Endothelial cell of umbilical vein (primary cell): Measurements from ENCODE around the gene INTS7. TPM values are rescaled to one million over a fixed set of nuclear protein-coding genes. Genes with fewer than 3 reads are reported as not detected.
"Not testable (repeated sequence)": the region's sequence is repeated elsewhere in the genome, so short reads cannot be mapped to it uniquely, and the experiment has no call there.

Experiments used
- BruUV-seq: library from RNA; stranded (reverse); fragments of 400-500 nt; replicated peaks from 2 replicates; lab custom pipeline; 2021; lab: Mats Ljungman, UMichigan
- CTCF ChIA-PET: fragments of 300-600, 350-600 bp; sonication (Branson Sonifier 250); formaldehyde crosslinking; loops from one replicate; lab custom pipeline; 2021; ENCODE audit warnings: antibody characterized with exemption, inconsistent platforms; lab: Charles Lee
- POLR2A ChIA-PET: fragments of 300-600, 350-600 bp; sonication (Branson Sonifier 250); formaldehyde crosslinking; loops from one replicate; lab custom pipeline; 2021; ENCODE audit warnings: antibody characterized with exemption, inconsistent platforms; lab: Charles Lee
- DNase-seq: peaks from one replicate; pipeline ENCODE4 v3.0.0-alpha.2; 2011; ENCODE audit warnings: low read depth, low spot score
- FAIRE-seq: peaks from 2 replicates; lab custom pipeline; 2011; peaks lifted over from hg19 to GRCh38; lab: Jason Lieb, UNC
- H2AFZ ChIP-seq: 2 replicates; pipeline ENCODE4 v1.6.0; 2012; ENCODE audit warnings: low read depth, low read length, control low read depth, inconsistent platforms
- H3K27ac ChIP-seq: 2 replicates; pipeline ENCODE4 v1.5.1; 2011; ENCODE audit warnings: low read depth, mild to moderate bottlenecking, control low read depth, low read length, moderate library complexity; ENCODE audit not compliant: insufficient read depth
- H3K27me3 ChIP-seq, 2 experiments: 2 replicates each; pipeline versions ENCODE4 v1.6.0 to v1.6.1; 2011; ENCODE audit warnings: low read length in 2 of 2, mixed read lengths in 1 of 2; ENCODE audit not compliant: control insufficient read depth in 2 of 2, insufficient read depth in 2 of 2
- H3K36me3 ChIP-seq, 2 experiments: 2 replicates in 1 of 2; 3 replicates in 1 of 2; pipeline ENCODE4 v1.5.1; 2011; ENCODE audit warnings: low read length in 2 of 2, mild to moderate bottlenecking in 1 of 2, moderate library complexity in 1 of 2; ENCODE audit not compliant: control insufficient read depth in 2 of 2, insufficient read depth in 2 of 2; ENCODE audit errors: extremely low read depth in 1 of 2
- H3K4me1 ChIP-seq: 3 replicates; pipeline ENCODE4 v1.5.1; 2011; ENCODE audit warnings: mild to moderate bottlenecking, low read length; ENCODE audit not compliant: control insufficient read depth, insufficient read depth; ENCODE audit errors: extremely low read depth
- H3K4me2 ChIP-seq: 2 replicates; pipeline ENCODE4 v1.6.1; 2011; ENCODE audit warnings: low read length, control low read depth, mixed read lengths; ENCODE audit not compliant: insufficient read depth
- H3K4me3 ChIP-seq, 3 experiments: fragments of 200-600 bp in 1 of 3; sonication (generic), shearing (Covaris generic) in 1 of 3; replicated peaks in 1 of 3; 2 replicates each; pipeline ENCODE4 v1.5.1; 2011 to 2016; ENCODE audit warnings: control low read depth in 3 of 3, low read length in 3 of 3, mild to moderate bottlenecking in 2 of 3, inconsistent platforms in 1 of 3, low read depth in 1 of 3, moderate library complexity in 1 of 3; ENCODE audit not compliant: insufficient read depth in 1 of 3
- H3K79me2 ChIP-seq: 2 replicates; pipeline ENCODE4 v1.6.0; 2012; ENCODE audit warnings: low read length, inconsistent platforms; ENCODE audit not compliant: control insufficient read depth, insufficient read depth
- H3K9ac ChIP-seq: replicated peaks from 2 replicates; pipeline ENCODE3; 2011; ENCODE audit warnings: low read length, control low read depth; ENCODE audit not compliant: insufficient read depth; ENCODE audit errors: extremely low read depth
- H3K9me1 ChIP-seq: replicated peaks from 3 replicates; pipeline ENCODE4 v1.6.0; 2011; ENCODE audit warnings: mild to moderate bottlenecking, low read length; ENCODE audit not compliant: control insufficient read depth, insufficient read depth; ENCODE audit errors: extremely low read depth
- H3K9me3 ChIP-seq: replicated peaks from 2 replicates; pipeline ENCODE4 v1.5.1; 2012; ENCODE audit warnings: low read length, inconsistent platforms; ENCODE audit not compliant: control insufficient read depth, insufficient read depth
- H4K20me1 ChIP-seq: replicated peaks from 2 replicates; pipeline ENCODE3; 2011; ENCODE audit warnings: mild to moderate bottlenecking, low read length; ENCODE audit not compliant: control insufficient read depth, insufficient read depth; ENCODE audit errors: extremely low read depth
- CTCF ChIP-seq, 2 donors: IDR thresholded peaks; 1 replicate in 1 of 2; 2 replicates in 1 of 2; pipeline ENCODE4 v1.5.1; 2011; ENCODE audit warnings: low read length in 2 of 2, mild to moderate bottlenecking in 2 of 2, moderate library complexity in 2 of 2, control low read depth in 1 of 2, inconsistent platforms in 1 of 2, low read depth in 1 of 2; ENCODE audit not compliant: insufficient read depth in 1 of 2; ENCODE audit errors: extremely low read depth in 1 of 2
- EZH2 ChIP-seq: IDR thresholded peaks from 2 replicates; pipeline ENCODE4 v1.6.1; 2012; ENCODE audit warnings: borderline replicate concordance, low read depth, mild to moderate bottlenecking, moderate library complexity, low read length, inconsistent platforms; ENCODE audit not compliant: severe bottlenecking
- FOS ChIP-seq: IDR thresholded peaks from 2 replicates; pipeline ENCODE4 v1.6.1; 2011; ENCODE audit warnings: mild to moderate bottlenecking, low read length, moderate library complexity, borderline replicate concordance; ENCODE audit not compliant: insufficient read depth
- GATA2 ChIP-seq: IDR thresholded peaks from 2 replicates; pipeline ENCODE4 v1.7.0; 2011; ENCODE audit warnings: low read depth, mild to moderate bottlenecking, moderate library complexity, mixed read lengths, low read length; ENCODE audit not compliant: insufficient read length, insufficient read depth
- JUN ChIP-seq: IDR thresholded peaks from 2 replicates; pipeline ENCODE4 v1.6.1; 2011; ENCODE audit warnings: borderline replicate concordance, low read depth; ENCODE audit not compliant: insufficient read length, insufficient read depth
- MAX ChIP-seq: IDR thresholded peaks from 2 replicates; pipeline ENCODE4 v1.6.1; 2011; ENCODE audit not compliant: insufficient read depth, insufficient read length
- MYC ChIP-seq: IDR thresholded peaks from one replicate; pipeline ENCODE4 v1.6.1; 2011; ENCODE audit warnings: mild to moderate bottlenecking, low read depth, low read length
- POLR2A ChIP-seq: IDR thresholded peaks from 2 replicates; pipeline ENCODE4 v1.6.1; 2012; ENCODE audit warnings: low read depth, mild to moderate bottlenecking, control low read depth, low read length
- POLR2AphosphoS5 ChIP-seq: IDR thresholded peaks from 2 replicates; pipeline ENCODE4 v1.6.1; 2012; ENCODE audit warnings: low read depth, mild to moderate bottlenecking, control low read depth, low read length, moderate library complexity; ENCODE audit not compliant: insufficient read depth
- dilution Hi-C: fragments of 300-500 bp; cut with MboI; formaldehyde crosslinking; loops from one replicate; pipeline ENCODE4 v1.15.0; 2019; ENCODE audit warnings: low sequenced_read_pairs; ENCODE audit not compliant: extremely low pct_ligation_motif_present
- intact Hi-C: fragments of 100-400 bp; cut with micrococcal nuclease; formaldehyde crosslinking; loops from one replicate; pipeline ENCODE4 v1.10.0; 2022
- polyA plus RNA-seq, 4 experiments: library from polyadenylated mRNA; depleted of rRNA in 3 of 4; stranded (reverse) in 3 of 4; unstranded in 1 of 4; fragments of >200 nt; gene quantifications; 2 replicates each; pipeline versions ENCODE4 v1.2.1 to v1.2.3, GENCODE V29; 2011 to 2012; ENCODE audit warnings: missing spikeins in 1 of 4
- total RNA-seq: library from RNA; stranded (reverse); gene quantifications from 2 replicates; pipeline ENCODE4 v1.2.3, GENCODE V29; 2021

The INTS7 gene
- total and polyA plus RNA-seq, 2 donors (not counting 3 experiments of a cell fraction or from before 2014, with no cell fraction given) = 9.1 to 18.1 TPM

- DNase-seq = no peak
- Histone ChIP-seq H3K9me1 (no peaks in the 10 kb centered on the region), H3K9me3 (no peaks in the 10 kb centered on the region), H3K9ac (no peak overlapping the region), H3K36me3 (peaks cover 0 to 4% of the 10 kb centered on the region in 2 experiments), H3K79me2 (no peaks in the 10 kb centered on the region), H3K27me3 (no peaks in the 10 kb centered on the region), H3K4me3 (no peak overlapping the region), H3K4me2 (no peak overlapping the region), H4K20me1 (no peaks in the 10 kb centered on the region), H3K27ac (no peak overlapping the region), H3K4me1 (no peaks in the 10 kb centered on the region), H2AFZ (no peak overlapping the region)
- TF ChIP-seq JUN (no peak), POLR2AphosphoS5 (no peak), MAX (no peak), MYC (no peak), CTCF (IDR thresholded peaks at IDR 0.05; ENCODE audit: extremely low read depth in 1 of 2, insufficient read depth in 1 of 2, low read depth in 1 of 2, low read length in 2 of 2) (no peak), GATA2 (no peak), EZH2 (no peak), POLR2A (no peak), FOS (no peak)
- POLR2A ChIA-PET = interaction anchor here (0.6 kb wide), 1 partner anchor 481 kb away, joined by 4 read pairs; no protein-coding TSS in a partner anchor
- no TSS peak for BruUV-seq
- intact Hi-C loops = no loop called here
- CTCF ChIA-PET = no interaction called here
- dilution Hi-C loops = no loop called here
- FAIRE-seq = no peak
Measured at GRCh38 chr1:211959221-211959620, 76.1 kb downstream of the INTS7 start.

GRCh38 chr1:211954028-211954427, 81.3 kb downstream of the INTS7 start:
- dilution Hi-C loops, POLR2A ChIA-PET, H3K27ac ChIP-seq, CTCF ChIA-PET, H3K9me3 ChIP-seq, BruUV-seq, H3K36me3 ChIP-seq, H3K9me1 ChIP-seq, H3K27me3 ChIP-seq, DNase-seq, H2AFZ ChIP-seq, H4K20me1 ChIP-seq, H3K79me2 ChIP-seq, H3K4me3 ChIP-seq, H3K9ac ChIP-seq, FAIRE-seq, intact Hi-C loops, H3K4me2 ChIP-seq: not testable (repeated sequence)
- H3K4me1 ChIP-seq = peaks cover 17% of the 10 kb centered on the region

GRCh38 chr1:211953543-211953942, 81.8 kb downstream of the INTS7 start:
- H3K4me3 ChIP-seq, H3K9me3 ChIP-seq, H3K27ac ChIP-seq, FAIRE-seq, BruUV-seq, H3K4me2 ChIP-seq, H3K79me2 ChIP-seq, DNase-seq, dilution Hi-C loops, H2AFZ ChIP-seq, H3K9me1 ChIP-seq, H3K36me3 ChIP-seq, H3K27me3 ChIP-seq, H3K9ac ChIP-seq, H4K20me1 ChIP-seq, CTCF ChIA-PET, POLR2A ChIA-PET, intact Hi-C loops: not testable (repeated sequence)
- peaks cover 17% of the 10 kb centered on the region for H3K4me1 ChIP-seq
